GM12878 (cell line): ENCODE results near the gene KIRREL3. TPM values are rescaled to one million over a fixed set of nuclear protein-coding genes. Genes with fewer than 3 reads are reported as not detected.

Source experiments
- BHLHE40 ChIP-seq, 2 experiments: fragments of 450-650 bp in 1 of 2; IDR thresholded peaks; 2 replicates each; pipeline ENCODE4 v1.6.1; 2011 to 2017; ENCODE audit warnings: low read depth in 2 of 2, borderline replicate concordance in 1 of 2, improper control_type of control experiment in 1 of 2, low read length in 1 of 2, mild to moderate bottlenecking in 1 of 2
- EGR1 ChIP-seq, 2 experiments: IDR thresholded peaks; 1 replicate in 1 of 2; 2 replicates in 1 of 2; pipeline ENCODE4 v1.6.1; 2011 to 2012; ENCODE audit warnings: low read depth in 2 of 2, low read length in 2 of 2, borderline replicate concordance in 1 of 2, mild to moderate bottlenecking in 1 of 2, moderate library complexity in 1 of 2
- GABPA ChIP-seq: IDR thresholded peaks from 2 replicates; pipeline ENCODE4 v1.6.1; 2014; ENCODE audit warnings: antibody characterized with exemption, low read depth, mild to moderate bottlenecking, inconsistent platforms
- IRF4 ChIP-seq: IDR thresholded peaks from 2 replicates; pipeline ENCODE4 v1.6.1; 2011; ENCODE audit warnings: low read depth, low read length
- KAT2A ChIP-seq: conservative IDR thresholded peaks from 2 replicates; pipeline ENCODE4 v1.6.1; 2011; ENCODE audit warnings: low read depth, low read length; ENCODE audit not compliant: control insufficient read depth
- MEF2A ChIP-seq: IDR thresholded peaks from 2 replicates; pipeline ENCODE4 v1.6.1; 2011; ENCODE audit warnings: low read depth, mild to moderate bottlenecking, low read length, moderate library complexity; ENCODE audit not compliant: insufficient read depth
- NBN ChIP-seq: fragments of 450-650 bp; IDR thresholded peaks from 2 replicates; pipeline ENCODE4 v1.6.1; 2016
- RB1 ChIP-seq: fragments of 450-650 bp; formaldehyde crosslinking; IDR thresholded peaks from 2 replicates; pipeline ENCODE4 v1.6.1; 2017; ENCODE audit warnings: mild to moderate bottlenecking, borderline replicate concordance
- SMARCA5 ChIP-seq: fragments of 450-650 bp; IDR thresholded peaks from 2 replicates; pipeline ENCODE4 v1.6.1; 2017; ENCODE audit warnings: mild to moderate bottlenecking
- STAT1 ChIP-seq: fragments of 450-650 bp; conservative IDR thresholded peaks from 2 replicates; pipeline ENCODE4 v1.6.1; 2014; ENCODE audit warnings: antibody characterized with exemption, mild to moderate bottlenecking
- polyA plus RNA-seq, 11 experiments: library from polyadenylated mRNA; depleted of rRNA in 4 of 11; unstranded in 6 of 11; stranded (reverse) in 5 of 11; fragments of >200 nt; fragmentation: Nextera tagmentation in 4 of 11; fragmentation: Illumina TruSeq in 1 of 11; extraction: Ambion mirVana in 4 of 11; extraction: Trizol in 1 of 11; gene quantifications; 1 replicate in 1 of 11; 2 replicates in 10 of 11; pipeline versions ENCODE4 v1.2.1 to v1.2.3, GENCODE V29; 2011 to 2016; ENCODE audit warnings: inconsistent platforms in 2 of 11, missing spikeins in 2 of 11, low read depth in 1 of 11
- total RNA-seq, 4 experiments: library from RNA; depleted of rRNA in 3 of 4; stranded (reverse); fragments of >200 nt in 3 of 4; fragmentation: Illumina TruSeq in 1 of 4; extraction: Trizol in 1 of 4; gene quantifications; 2 replicates each; pipeline versions ENCODE4 v1.2.1 to v1.2.3, GENCODE V29; 2013 to 2021
- TF ChIP-seq, protein P1 (sequence below): fragments of 450-650 bp; IDR thresholded peaks from 2 replicates; pipeline ENCODE4 v1.6.1; 2017; ENCODE audit warnings: mild to moderate bottlenecking, low read depth, inconsistent platforms; ENCODE audit not compliant: poor library complexity, severe bottlenecking
- TF ChIP-seq, protein P2 (sequence below): fragments of 450-650 bp; IDR thresholded peaks from 2 replicates; pipeline ENCODE4 v1.6.1; 2017; ENCODE audit warnings: antibody characterized with exemption, mild to moderate bottlenecking, moderate library complexity

The KIRREL3 gene
- total and polyA plus RNA-seq, 10 of the 15 experiments (the other 5 are each of a cell fraction or from before 2014, with no cell fraction given), result under 0.01 TPM; not detected in 9

DNA sequence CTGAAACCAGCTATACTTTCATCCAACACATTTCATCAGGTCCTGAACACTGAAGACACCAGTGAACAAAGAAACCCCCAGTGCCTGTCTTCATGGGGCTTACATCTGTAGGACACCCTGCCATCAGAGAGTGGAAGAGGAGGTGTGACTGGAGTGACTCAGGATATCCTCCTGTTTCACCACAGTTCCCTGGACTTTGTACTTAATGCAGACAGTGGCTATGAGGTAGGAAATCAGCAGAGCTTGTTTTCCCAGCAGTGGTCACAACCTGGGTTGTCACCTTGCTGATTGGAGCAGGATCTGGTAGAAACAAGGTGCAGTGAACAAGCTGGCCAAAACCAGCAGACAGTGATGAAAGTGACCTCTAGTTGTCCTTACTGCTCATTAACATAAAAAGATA is 128.8 kb downstream of the KIRREL3 start (continued):
- TF ChIP-seq, protein P1, sequence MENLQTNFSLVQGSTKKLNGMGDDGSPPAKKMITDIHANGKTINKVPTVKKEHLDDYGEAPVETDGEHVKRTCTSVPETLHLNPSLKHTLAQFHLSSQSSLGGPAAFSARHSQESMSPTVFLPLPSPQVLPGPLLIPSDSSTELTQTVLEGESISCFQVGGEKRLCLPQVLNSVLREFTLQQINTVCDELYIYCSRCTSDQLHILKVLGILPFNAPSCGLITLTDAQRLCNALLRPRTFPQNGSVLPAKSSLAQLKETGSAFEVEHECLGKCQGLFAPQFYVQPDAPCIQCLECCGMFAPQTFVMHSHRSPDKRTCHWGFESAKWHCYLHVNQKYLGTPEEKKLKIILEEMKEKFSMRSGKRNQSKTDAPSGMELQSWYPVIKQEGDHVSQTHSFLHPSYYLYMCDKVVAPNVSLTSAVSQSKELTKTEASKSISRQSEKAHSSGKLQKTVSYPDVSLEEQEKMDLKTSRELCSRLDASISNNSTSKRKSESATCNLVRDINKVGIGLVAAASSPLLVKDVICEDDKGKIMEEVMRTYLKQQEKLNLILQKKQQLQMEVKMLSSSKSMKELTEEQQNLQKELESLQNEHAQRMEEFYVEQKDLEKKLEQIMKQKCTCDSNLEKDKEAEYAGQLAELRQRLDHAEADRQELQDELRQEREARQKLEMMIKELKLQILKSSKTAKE, result no peak
- TF ChIP-seq NBN (no peak), BHLHE40 (IDR thresholded peaks at IDR 0.05; ENCODE audit: borderline replicate concordance in 1 of 2, low read depth in 2 of 2, low read length in 1 of 2) (no peak), SMARCA5 (no peak), IRF4 (no peak), STAT1 (no peak), EGR1 (IDR thresholded peaks at IDR 0.05; ENCODE audit: borderline replicate concordance in 1 of 2, low read depth in 2 of 2, low read length in 2 of 2) (no peak), MEF2A (no peak), KAT2A (no peak), GABPA (no peak), RB1 (no peak)
- TF ChIP-seq, protein P2, sequence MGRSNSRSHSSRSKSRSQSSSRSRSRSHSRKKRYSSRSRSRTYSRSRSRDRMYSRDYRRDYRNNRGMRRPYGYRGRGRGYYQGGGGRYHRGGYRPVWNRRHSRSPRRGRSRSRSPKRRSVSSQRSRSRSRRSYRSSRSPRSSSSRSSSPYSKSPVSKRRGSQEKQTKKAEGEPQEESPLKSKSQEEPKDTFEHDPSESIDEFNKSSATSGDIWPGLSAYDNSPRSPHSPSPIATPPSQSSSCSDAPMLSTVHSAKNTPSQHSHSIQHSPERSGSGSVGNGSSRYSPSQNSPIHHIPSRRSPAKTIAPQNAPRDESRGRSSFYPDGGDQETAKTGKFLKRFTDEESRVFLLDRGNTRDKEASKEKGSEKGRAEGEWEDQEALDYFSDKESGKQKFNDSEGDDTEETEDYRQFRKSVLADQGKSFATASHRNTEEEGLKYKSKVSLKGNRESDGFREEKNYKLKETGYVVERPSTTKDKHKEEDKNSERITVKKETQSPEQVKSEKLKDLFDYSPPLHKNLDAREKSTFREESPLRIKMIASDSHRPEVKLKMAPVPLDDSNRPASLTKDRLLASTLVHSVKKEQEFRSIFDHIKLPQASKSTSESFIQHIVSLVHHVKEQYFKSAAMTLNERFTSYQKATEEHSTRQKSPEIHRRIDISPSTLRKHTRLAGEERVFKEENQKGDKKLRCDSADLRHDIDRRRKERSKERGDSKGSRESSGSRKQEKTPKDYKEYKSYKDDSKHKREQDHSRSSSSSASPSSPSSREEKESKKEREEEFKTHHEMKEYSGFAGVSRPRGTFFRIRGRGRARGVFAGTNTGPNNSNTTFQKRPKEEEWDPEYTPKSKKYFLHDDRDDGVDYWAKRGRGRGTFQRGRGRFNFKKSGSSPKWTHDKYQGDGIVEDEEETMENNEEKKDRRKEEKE, result no peak
